Inflammatory macrophage treated with lipopolysaccharide for 4 hours (primary cell): Measurements from ENCODE around the gene RMI2.

Source experiments
- DNase-seq: peaks from one replicate; pipeline ENCODE4 v3.0.0-alpha.2; 2020

The RMI2 gene

GRCh38 chr16:11329071-11329491 is 16.2 kb upstream of the RMI2 start:
- peak; percentile 44 for DNase-seq

- no peak for DNase-seq
Measured at GRCh38 chr16:11329891-11330290, 15.4 kb upstream of the RMI2 start.

GRCh38 chr16:11330526-11331237 is 14.6 kb upstream of the RMI2 start:
- DNase-seq = no peak

- no peak for DNase-seq
Measured at GRCh38 chr16:11331967-11332366, 13.3 kb upstream of the RMI2 start.

- DNase-seq = no peak
Measured at GRCh38 chr16:11333010-11333409, 12.2 kb upstream of the RMI2 start.

- no peak for DNase-seq
Measured at GRCh38 chr16:11333702-11334101, 11.6 kb upstream of the RMI2 start.

GRCh38 chr16:11334831-11335404 is 10.3 kb upstream of the RMI2 start:
- no peak for DNase-seq

GRCh38 chr16:11339075-11339474 is 6.2 kb upstream of the RMI2 start:
- no peak for DNase-seq

- no peak for DNase-seq
Measured at GRCh38 chr16:11340710-11341109, 4.5 kb upstream of the RMI2 start.

GRCh38 chr16:11341371-11341770 is 3.9 kb upstream of the RMI2 start:
- no peak for DNase-seq

- DNase-seq = no peak
Measured at GRCh38 chr16:11342021-11342855, 3.0 kb upstream of the RMI2 start.

- no peak for DNase-seq
Measured at GRCh38 chr16:11346700-11347319, 1.6 kb downstream of the RMI2 start.

- DNase-seq = no peak
Measured at GRCh38 chr16:11347831-11348230, 2.6 kb downstream of the RMI2 start.

GRCh38 chr16:11348737-11349598 is 3.7 kb downstream of the RMI2 start:
- no peak for DNase-seq

GRCh38 chr16:11349599-11350276 is 4.5 kb downstream of the RMI2 start:
- DNase-seq = peak; percentile 95

GRCh38 chr16:11350519-11350918 is 5.3 kb downstream of the RMI2 start:
- DNase-seq = no peak

- DNase-seq = peak; percentile 33
Measured at GRCh38 chr16:11350921-11351335, 5.7 kb downstream of the RMI2 start.

GRCh38 chr16:11353158-11353557 is 7.9 kb downstream of the RMI2 start:
- no peak for DNase-seq

- DNase-seq = no peak
Measured at GRCh38 chr16:11354407-11354732, 9.1 kb downstream of the RMI2 start.

- DNase-seq = peak; percentile 92
Measured at GRCh38 chr16:11354733-11355574, 9.7 kb downstream of the RMI2 start.

- no peak for DNase-seq
Measured at GRCh38 chr16:11355862-11356261, 10.6 kb downstream of the RMI2 start.
